ENCODE results near the gene ZNF431. TPM values are rescaled to one million over a fixed set of nuclear protein-coding genes. Genes with fewer than 3 reads are reported as not detected.
"Not testable (repeated sequence)": the region's sequence is repeated elsewhere in the genome, so short reads cannot be mapped to it uniquely, and the experiment has no call there.

The ZNF431 gene
- total RNA-seq, 4 donors from 2014 or later = 11.8 to 54.5 (median 14.5) TPM

DNA sequence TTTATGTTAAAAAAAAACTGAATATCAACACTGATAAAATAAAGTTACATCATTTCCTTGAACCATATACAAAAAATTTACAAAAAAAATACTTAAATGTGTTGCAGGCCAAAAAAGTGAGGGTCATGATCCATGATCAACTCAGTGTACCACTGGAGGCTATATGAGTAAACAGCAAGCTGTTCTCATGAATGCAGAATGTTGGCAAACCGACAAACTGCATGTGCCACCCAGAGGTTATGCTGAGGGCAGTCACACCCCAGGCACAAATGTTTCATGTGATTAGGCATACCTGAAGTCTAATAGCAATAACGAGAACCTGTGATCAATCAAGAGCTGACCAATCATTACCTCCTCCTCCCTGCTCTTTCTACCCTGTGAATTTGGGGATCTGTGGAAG, 91.9 kb downstream of the ZNF431 start:
- no peaks in the 10 kb centered on the region for H3K9me3 ChIP-seq
- no peak overlapping the region for H3K4me3 ChIP-seq
- no peaks in the 10 kb centered on the region for H3K27me3 ChIP-seq
- H3K36me3 ChIP-seq = no peaks in the 10 kb centered on the region
- TF ChIP-seq, protein P1, sequence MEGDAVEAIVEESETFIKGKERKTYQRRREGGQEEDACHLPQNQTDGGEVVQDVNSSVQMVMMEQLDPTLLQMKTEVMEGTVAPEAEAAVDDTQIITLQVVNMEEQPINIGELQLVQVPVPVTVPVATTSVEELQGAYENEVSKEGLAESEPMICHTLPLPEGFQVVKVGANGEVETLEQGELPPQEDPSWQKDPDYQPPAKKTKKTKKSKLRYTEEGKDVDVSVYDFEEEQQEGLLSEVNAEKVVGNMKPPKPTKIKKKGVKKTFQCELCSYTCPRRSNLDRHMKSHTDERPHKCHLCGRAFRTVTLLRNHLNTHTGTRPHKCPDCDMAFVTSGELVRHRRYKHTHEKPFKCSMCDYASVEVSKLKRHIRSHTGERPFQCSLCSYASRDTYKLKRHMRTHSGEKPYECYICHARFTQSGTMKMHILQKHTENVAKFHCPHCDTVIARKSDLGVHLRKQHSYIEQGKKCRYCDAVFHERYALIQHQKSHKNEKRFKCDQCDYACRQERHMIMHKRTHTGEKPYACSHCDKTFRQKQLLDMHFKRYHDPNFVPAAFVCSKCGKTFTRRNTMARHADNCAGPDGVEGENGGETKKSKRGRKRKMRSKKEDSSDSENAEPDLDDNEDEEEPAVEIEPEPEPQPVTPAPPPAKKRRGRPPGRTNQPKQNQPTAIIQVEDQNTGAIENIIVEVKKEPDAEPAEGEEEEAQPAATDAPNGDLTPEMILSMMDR (IDR thresholded peaks at IDR 0.05) = no peak
- no peak for TF ChIP-seq POLR2A (IDR thresholded peaks at IDR 0.05)
- no peak overlapping the region for H3K27ac ChIP-seq
- DNase-seq = no peak
- no peaks in the 10 kb centered on the region for H3K4me1 ChIP-seq

DNA sequence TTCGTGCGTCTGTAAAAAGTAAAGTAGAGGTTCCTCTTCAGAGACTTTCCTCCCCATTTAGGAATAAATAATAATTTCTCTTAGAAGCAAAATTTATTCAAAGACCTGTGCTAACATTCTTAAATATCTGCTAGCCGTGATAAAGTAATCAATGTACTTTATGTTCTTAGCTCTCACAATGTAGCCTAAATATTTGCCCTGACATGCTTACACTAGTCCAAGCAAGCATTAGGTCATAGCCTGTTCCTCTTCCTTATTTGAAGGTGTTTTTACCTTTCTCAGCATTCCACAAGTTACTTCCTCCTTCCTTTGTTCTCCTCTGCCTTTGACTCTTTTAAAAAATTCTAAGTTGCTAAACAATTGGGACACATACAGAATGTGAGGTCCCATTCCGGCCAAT, 94.9 kb downstream of the ZNF431 start:
- H3K27ac ChIP-seq, H3K4me3 ChIP-seq, H3K4me1 ChIP-seq, DNase-seq, H3K9me3 ChIP-seq, H3K27me3 ChIP-seq, H3K36me3 ChIP-seq: not testable (repeated sequence)

DNA sequence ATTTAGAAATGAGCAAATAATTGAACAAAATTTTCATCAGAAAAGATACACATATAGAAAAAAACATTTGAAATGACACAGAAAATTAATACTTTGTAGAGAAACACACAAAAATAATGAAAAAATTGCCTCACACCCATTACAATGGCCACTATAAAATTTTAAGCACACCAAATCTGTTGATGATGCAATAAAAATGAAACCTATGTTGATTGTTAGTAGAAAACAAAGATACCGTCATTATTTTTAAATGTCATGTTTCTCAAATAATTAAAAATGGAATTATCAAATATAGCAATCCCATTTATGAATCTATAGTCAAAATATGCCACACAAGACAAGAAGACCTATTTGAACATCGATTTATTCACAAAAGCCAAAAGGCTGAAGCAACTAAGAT, 96.8 kb downstream of the ZNF431 start:
- Histone ChIP-seq H3K36me3 (no peaks in the 10 kb centered on the region), H3K9me3 (no peaks in the 10 kb centered on the region), H3K4me3 (no peak overlapping the region), H3K4me1 (no peaks in the 10 kb centered on the region), H3K27ac (no peak overlapping the region), H3K27me3 (no peaks in the 10 kb centered on the region)
- no peak for TF ChIP-seq POLR2A (IDR thresholded peaks at IDR 0.05)
- TF ChIP-seq, protein P1 (IDR thresholded peaks at IDR 0.05) = no peak
- DNase-seq = no peak

Small RNA genes lying within 50 kb of the gene (small RNA-seq; reads per million reads assigned to genes)
- 0 to 0.06 reads per million in 2 donors for gene RNA5SP469

Other genes with a start within 250 kb of the ZNF431 start
- 10 to 100 TPM in 1 of 4 donors, 1 to 10 TPM in 3; 3.2 to 47.9 (median 4.3) TPM for gene ZNF85, start 218.8 kb upstream of the ZNF431 start, total RNA-seq
- gene ZNF430, start 121.4 kb upstream of the ZNF431 start, total RNA-seq = 10 to 100 TPM in 2 of 4 donors, 1 to 10 TPM in 2; 8.6 to 14.9 (median 10.2) TPM
- gene ZNF714, start 59.8 kb upstream of the ZNF431 start, total RNA-seq = 10 to 100 TPM in 2 of 4 donors, 1 to 10 TPM in 2; 7.8 to 16.5 (median 11.4) TPM
- gene ZNF708, start 187.4 kb downstream of the ZNF431 start, total RNA-seq = 10 to 100 TPM; 13.1 to 20.6 (median 17.5) TPM
- gene ZNF738, start 217.0 kb downstream of the ZNF431 start, total RNA-seq = 10 to 100 TPM in 2 of 4 donors, 1 to 10 TPM in 2; 1.8 to 18.2 (median 7.5) TPM